ENCODE results near the gene GADL1.

DNA sequence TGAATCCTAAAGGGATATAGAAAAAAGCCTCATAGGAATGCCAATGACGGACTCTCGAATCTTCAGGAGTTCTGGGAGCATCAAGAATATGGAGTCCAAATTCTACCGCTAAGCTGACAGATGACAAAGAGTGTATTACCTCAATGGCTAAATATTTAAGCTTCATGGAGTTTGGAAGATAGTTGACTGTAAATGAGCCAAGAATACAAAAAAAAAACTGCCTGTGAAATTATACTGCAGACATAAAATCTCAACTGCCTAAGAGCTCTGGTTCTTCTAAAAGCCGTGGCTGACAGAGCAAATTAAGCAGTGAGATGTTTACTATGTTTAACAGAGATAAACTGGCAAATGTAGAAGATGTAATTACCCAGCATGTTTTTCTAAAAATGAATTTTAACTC is 140.0 kb downstream of the GADL1 start:
- TF ChIP-seq REST (IDR thresholded peaks at IDR 0.05; ENCODE audit: low read depth), result no peak
- TF ChIP-seq, protein P1, sequence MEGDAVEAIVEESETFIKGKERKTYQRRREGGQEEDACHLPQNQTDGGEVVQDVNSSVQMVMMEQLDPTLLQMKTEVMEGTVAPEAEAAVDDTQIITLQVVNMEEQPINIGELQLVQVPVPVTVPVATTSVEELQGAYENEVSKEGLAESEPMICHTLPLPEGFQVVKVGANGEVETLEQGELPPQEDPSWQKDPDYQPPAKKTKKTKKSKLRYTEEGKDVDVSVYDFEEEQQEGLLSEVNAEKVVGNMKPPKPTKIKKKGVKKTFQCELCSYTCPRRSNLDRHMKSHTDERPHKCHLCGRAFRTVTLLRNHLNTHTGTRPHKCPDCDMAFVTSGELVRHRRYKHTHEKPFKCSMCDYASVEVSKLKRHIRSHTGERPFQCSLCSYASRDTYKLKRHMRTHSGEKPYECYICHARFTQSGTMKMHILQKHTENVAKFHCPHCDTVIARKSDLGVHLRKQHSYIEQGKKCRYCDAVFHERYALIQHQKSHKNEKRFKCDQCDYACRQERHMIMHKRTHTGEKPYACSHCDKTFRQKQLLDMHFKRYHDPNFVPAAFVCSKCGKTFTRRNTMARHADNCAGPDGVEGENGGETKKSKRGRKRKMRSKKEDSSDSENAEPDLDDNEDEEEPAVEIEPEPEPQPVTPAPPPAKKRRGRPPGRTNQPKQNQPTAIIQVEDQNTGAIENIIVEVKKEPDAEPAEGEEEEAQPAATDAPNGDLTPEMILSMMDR (IDR thresholded peaks at IDR 0.05 in 2 of 3, conservative IDR thresholded peaks at IDR 0.05 in 1 of 3; ENCODE audit: borderline replicate concordance in 1 of 3, insufficient read depth in 1 of 3, low read depth in 2 of 3, low read length in 2 of 3), result no peak
- no peak for TF ChIP-seq POLR2AphosphoS5 (IDR thresholded peaks at IDR 0.05; ENCODE audit: low read depth, low read length)
- no peak for TF ChIP-seq EGR1 (IDR thresholded peaks at IDR 0.05; ENCODE audit: low read depth)
- TF ChIP-seq SRF (IDR thresholded peaks at IDR 0.05; ENCODE audit: low read depth), result no peak
